ENCODE measurements around the gene TTLL5. TPM values are rescaled to one million over a fixed set of nuclear protein-coding genes. Genes with fewer than 3 reads are reported as not detected.
A peak's percentile ranks its signal among the peaks of the same experiment; 100 is the strongest.

Gene TTLL5
- total and polyA plus RNA-seq, 9 of the 15 experiments (the other 6 are each of a cell fraction or from before 2014, with no cell fraction given) = 4.1 to 18.9 (median 12.6) TPM

GRCh38 chr14:75860561-75861160 lies 199.6 kb downstream of the TTLL5 start:
- peak in 3 of 4 experiments; percentile 8 to 57 (median 46) for DNase-seq (ENCODE audit: extremely low read depth in 1 of 4, low spot score in 3 of 4)
- POLR2A ChIA-PET = interaction anchor here (0.6 to 1.4 kb wide), 4 partner anchors 9 to 99 kb away, joined by 3 to 4 read pairs (median 4); no protein-coding TSS in a partner anchor
- Histone ChIP-seq H3K36me3 (ENCODE audit: control insufficient read depth, insufficient read depth, low read length) (no peaks in the 10 kb centered on the region), H3K9me3 (replicated peaks; ENCODE audit: control insufficient read depth, insufficient read depth, low read depth, low read length) (no peaks in the 10 kb centered on the region), H2AFZ (ENCODE audit: low read depth, low read length) (peak overlapping the region; percentile 22; the same call in 1 of the 2 replicates), H3K79me2 (ENCODE audit: control insufficient read depth, insufficient read depth, low read length) (no peaks in the 10 kb centered on the region), H4K20me1 (replicated peaks; ENCODE audit: control insufficient read depth, insufficient read depth, low read length) (no peaks in the 10 kb centered on the region), H3K4me1 (replicated peaks in 1 of 2; ENCODE audit: control insufficient read depth in 2 of 2, insufficient read depth in 2 of 2, low read length in 2 of 2) (peaks cover 0 to 22% of the 10 kb centered on the region in 2 experiments; a peak in 3 of 5 replicates), H3K9me1 (ENCODE audit: control insufficient read depth, insufficient read depth, low read length) (no peaks in the 10 kb centered on the region), H3K4me3 (no peak overlapping the region), H3K27ac (ENCODE audit: extremely low read depth, low read depth, low read length) (peak overlapping the region; percentile 50; the same call in 2 of the 3 replicates), H3K27me3 (ENCODE audit: control insufficient read depth in 2 of 2, insufficient read depth in 2 of 2, low read length in 2 of 2) (no peaks in the 10 kb centered on the region), H3K4me2 (ENCODE audit: insufficient read depth, low read length) (peak overlapping the region; percentile 54), H3K9ac (ENCODE audit: insufficient read depth in 1 of 2, low read depth in 2 of 2, low read length in 2 of 2) (peak overlapping the region in 1 of 2 experiments; percentile 20; a peak in 1 of 4 replicates)
- intact Hi-C loops (cut with micrococcal nuclease) (loop anchor here (5.0 kb wide), 1 partner anchor 148 kb away; no protein-coding TSS in a partner anchor), in situ Hi-C loops (cut with MboI) (no loop called here)
- 2% methylated on average over 5 of the region's 5 CpGs for WGBS (ENCODE audit: insufficient coverage, low coverage, missing lambda C conversion rate)
- peak; percentile 65 for FAIRE-seq
- CTCF ChIA-PET (ENCODE audit: low intra/inter-chr PET ratio) = interaction anchor here (0.6 kb wide), 1 partner anchor 79 kb away, joined by 3 read pairs; no protein-coding TSS in a partner anchor
- no TSS peak for BruUV-seq (replicated peaks)
- peak; percentile 92 for ATAC-seq
- TF ChIP-seq ZNF134 (CRISPR knock-in tag; conservative IDR thresholded peaks at IDR 0.05) (no peak), CEBPG (CRISPR knock-in tag; IDR thresholded peaks at IDR 0.05) (no peak), CEBPG (tag; conservative IDR thresholded peaks at IDR 0.05 in 1 of 2, IDR thresholded peaks at IDR 0.05 in 1 of 2) (peak in 1 of 2 experiments; percentile 56; a peak in 2 of 4 replicates), CTBP1 (IDR thresholded peaks at IDR 0.05; ENCODE audit: borderline replicate concordance) (peak; percentile 41; the same call in 1 of the 2 replicates), MECOM (CRISPR knock-in tag; IDR thresholded peaks at IDR 0.05) (no peak), SNRNP70 (optimal IDR thresholded peaks at IDR 0.05; ENCODE audit: low read depth, low read length) (no peak), ZNF24 (IDR thresholded peaks at IDR 0.05) (0 out of 2 replicates have a peak, but pooled peaks have one; percentile 13), ARNT (IDR thresholded peaks at IDR 0.05) (0 out of 4 replicates have a peak, but pooled peaks of 1 of the 2 experiments have one; percentile 22), DACH1 (IDR thresholded peaks at IDR 0.05; ENCODE audit: partially characterized antibody) (peak; percentile 45), CTCFL (IDR thresholded peaks at IDR 0.05; ENCODE audit: borderline replicate concordance, insufficient read depth, low read depth, low read length, poor library complexity, severe bottlenecking) (peak; percentile 48), MEIS2 (IDR thresholded peaks at IDR 0.05; ENCODE audit: partially characterized antibody) (peak; percentile 21), PKNOX1 (IDR thresholded peaks at IDR 0.05) (peak; percentile 71), ZNF175 (CRISPR knock-in tag; IDR thresholded peaks at IDR 0.05; ENCODE audit: low read depth) (no peak), ZNF263 (CRISPR knock-in tag; IDR thresholded peaks at IDR 0.05; ENCODE audit: borderline replicate concordance) (0 out of 2 replicates have a peak, but pooled peaks have one; percentile 26), PRDM10 (IDR thresholded peaks at IDR 0.05; ENCODE audit: partially characterized antibody) (peak; percentile 30)
